Measurements from ENCODE around the gene FOXN3.

FOXN3 gene

DNA sequence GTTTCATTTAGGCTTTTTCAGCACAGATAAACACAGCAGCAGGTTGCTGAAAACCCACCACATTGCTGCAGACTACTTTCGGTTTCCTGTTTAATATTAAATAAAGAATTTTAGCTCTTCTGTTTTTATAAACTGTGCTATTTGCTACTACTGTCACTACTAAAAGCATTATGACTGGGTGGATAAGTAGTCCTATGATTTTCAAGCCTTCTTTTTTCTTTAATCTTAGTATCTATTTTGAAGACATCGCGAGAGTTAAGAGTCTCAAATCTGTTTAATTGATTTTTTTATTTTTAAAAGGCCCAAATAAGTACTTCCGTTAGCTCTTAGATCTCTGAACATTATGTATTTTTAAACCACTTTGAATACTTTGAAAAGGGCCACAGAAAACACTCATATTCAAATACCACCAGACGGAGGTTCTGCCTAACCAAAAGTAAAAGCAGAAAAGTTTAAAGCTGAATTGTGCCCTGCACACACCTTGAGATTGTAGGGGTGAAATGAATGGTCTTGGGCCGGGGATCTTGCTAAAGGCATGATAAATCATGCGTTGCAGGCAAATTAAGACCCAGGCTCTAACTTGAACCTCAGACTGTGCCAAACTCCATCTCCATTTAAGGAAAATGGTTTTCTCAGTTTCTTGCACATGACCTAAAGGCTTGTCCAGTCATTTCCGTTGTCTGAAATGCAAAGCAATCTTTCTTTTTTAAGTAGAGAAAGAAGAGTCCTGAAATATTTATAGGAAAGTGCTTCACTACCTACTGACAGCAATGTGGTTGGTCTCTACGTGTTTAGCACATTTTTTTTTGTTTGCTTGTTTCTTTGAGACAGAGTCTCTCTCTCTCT lies 13.6 kb upstream of the FOXN3 start:
- no peak for DNase-seq

DNA sequence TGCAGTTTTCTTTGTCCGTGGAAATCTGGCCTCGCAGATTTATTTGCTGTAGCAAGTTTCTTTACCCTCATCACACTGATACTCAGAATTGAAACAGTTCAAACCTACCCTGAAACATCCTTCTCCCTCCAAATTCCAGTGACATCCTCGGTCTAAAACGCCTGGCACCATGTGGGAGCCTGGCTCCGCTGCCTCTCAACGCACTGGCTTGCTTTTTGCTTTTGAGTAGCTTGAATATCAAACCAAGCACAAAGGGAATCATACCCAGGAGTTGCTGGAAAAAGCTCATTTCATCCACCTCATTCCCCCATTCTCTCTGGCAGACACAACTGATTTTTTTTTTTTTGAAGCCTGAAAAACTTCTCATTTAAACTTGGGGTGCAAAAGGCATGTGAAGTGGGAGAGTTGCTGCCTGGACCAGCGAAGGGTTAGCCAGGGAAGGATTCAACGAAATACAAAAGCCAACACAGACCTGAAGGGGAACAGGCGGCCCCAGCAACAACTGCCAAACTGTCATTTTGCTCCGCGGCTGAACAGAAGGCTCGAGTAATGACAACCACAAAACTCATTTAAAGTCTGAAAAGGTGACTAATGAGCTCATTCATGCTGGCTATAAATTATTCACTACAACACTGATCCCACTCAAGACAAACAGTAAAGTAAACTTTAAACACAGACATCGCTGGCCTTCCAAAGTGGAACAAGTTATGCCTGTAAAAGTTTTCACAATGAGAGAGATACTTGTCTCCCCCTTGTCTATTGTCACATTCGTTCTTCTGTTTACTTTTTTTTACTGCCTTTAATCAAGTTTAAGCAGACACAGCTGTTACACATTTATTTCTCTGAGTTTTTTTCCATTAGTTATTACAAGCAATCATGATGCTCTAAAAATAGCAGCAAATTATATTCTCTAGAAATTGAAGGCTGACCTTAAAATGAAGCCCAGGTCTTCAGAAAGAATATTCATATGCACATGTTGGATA lies 12.5 kb upstream of the FOXN3 start:
- peak; percentile 96 for DNase-seq

DNA sequence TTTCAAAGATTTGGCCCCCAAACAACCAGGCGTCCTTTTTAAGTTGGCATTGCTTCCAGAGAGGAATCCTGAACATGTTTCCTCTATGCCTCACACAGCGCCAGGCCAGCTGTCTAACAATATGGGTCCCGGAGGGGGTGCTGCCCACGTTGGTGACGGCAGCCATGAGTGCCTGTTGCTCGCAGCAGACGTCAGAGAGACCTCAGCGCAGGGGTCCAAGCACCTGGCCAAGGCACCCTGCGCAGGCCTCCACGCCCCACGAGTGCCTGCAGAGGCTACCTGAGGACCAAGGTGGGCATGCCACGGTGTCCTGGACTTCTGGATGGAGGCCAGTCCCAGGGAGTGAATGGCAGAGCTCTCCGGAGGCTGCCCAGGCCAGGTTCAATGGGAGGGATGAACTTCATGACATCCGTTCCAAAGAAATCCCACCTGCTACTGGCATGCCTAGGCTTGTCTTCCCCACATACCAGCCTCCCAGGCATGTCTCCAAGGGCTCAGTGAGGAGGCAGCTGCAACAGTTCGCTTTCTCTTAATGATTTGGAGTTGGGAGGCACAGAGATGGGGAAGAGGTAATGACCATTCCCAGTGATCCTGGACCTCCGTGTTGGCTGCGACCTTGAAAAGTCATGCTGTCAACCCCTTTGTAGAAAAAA lies 11.6 kb upstream of the FOXN3 start:
- DNase-seq = peak; percentile 97

DNA sequence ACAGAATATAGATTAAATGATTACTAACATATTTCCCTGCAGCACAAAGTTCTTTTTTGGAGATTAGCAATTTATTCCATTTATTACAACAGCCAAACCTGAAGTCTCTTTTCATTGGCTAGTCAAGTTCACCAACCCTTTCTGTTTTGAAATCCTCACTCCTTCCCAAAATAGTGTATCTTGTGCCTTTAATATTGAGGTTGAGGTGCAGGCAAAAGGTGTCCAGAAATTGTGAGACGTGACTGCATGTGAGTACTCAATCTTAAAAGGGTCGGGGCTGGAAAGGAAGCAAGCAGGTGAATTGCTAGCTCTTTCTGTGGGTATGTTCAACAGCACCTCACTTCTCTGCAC lies 11.1 kb upstream of the FOXN3 start:
- DNase-seq = no peak

DNA sequence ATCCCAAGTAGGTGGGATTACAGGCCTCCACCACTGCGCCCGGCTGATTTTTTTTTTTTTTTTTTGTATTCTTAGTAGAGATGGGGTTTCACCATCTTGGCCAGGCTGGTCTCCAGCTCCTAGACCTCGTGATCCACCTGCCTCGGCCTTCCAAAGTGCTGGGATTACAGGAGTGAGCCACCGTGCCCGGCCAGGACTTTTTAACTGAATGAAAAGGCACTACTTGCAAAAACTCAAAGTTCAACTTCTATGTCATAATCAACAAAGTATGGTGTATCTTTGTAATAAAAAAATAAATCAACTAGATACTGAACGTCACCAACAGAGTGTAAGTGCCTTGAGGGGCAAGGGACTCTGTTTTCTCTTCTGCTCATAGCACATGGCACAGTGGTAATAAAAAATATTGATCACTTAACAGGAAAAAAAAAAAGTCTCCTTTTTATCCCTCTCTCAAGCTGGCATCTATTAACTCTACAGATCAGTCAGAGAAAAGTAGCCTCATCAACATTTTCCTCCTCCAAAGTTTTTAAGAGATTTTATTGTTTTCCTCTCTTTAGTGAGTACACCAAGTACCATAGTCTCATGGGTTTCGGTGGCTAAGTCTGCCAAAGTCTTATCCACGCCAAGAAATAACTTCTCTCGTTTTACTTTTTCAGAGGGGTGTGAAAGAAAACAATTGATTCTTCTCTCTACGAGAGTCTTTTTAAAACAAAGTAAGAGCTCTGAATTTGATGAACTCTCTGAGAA lies 10.6 kb upstream of the FOXN3 start:
- DNase-seq = no peak

DNA sequence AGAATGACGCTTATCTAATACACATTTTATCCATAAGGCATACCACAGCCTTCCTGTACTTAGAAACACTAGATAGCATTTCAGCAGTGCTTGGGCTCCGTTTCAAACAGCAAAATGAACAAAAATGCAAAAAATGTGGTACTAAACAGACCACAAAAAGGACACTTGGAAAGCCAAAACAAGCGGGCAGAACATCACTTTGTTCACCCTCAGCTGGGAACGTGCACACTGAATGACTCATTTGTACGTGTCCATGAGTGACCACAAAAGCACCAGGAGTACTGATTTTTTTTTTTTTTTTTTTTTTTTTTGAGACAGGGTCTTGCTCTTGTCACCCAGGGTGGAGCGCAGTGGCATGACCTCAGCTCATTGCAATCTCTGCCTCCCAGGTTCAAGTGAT lies 8.9 kb upstream of the FOXN3 start:
- DNase-seq = no peak

DNA sequence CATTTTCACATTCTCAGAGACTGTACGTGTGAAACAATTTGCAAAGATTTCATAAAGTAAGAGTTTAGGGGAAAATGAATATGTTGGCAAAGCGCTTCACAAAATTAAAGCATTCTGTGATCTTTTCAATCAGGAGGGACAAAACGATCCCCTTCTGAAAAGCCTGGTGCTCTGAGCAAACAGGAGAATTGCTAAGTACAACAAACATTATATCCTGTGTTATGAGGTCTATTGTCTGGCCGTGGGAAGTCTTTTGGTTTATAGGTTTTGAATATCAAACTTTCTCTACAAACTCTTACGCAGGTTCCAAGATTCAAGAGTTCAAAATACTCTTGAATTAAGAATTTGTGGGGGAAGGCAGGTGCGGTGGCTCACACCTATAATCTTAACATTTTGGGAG lies 7.2 kb upstream of the FOXN3 start:
- DNase-seq = no peak

DNA sequence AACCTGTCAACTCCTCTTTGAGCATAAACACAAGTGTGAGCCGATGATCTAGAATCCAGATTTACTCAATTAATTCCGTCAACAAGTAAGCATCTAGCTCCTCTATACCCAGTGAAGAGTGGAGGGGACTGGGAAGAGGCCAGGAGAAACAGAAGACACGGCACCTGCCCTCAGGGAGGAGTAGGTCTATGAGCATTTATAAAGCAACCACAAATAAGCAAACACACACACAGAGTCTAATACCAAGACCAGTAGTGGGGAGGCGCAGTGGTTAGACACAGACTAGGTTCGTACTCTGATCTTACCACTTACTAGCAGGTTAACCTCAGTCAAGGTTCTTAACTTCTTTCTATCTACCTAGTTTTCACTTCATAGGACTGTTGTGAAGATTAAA lies 5.9 kb upstream of the FOXN3 start:
- no peak for DNase-seq

DNA sequence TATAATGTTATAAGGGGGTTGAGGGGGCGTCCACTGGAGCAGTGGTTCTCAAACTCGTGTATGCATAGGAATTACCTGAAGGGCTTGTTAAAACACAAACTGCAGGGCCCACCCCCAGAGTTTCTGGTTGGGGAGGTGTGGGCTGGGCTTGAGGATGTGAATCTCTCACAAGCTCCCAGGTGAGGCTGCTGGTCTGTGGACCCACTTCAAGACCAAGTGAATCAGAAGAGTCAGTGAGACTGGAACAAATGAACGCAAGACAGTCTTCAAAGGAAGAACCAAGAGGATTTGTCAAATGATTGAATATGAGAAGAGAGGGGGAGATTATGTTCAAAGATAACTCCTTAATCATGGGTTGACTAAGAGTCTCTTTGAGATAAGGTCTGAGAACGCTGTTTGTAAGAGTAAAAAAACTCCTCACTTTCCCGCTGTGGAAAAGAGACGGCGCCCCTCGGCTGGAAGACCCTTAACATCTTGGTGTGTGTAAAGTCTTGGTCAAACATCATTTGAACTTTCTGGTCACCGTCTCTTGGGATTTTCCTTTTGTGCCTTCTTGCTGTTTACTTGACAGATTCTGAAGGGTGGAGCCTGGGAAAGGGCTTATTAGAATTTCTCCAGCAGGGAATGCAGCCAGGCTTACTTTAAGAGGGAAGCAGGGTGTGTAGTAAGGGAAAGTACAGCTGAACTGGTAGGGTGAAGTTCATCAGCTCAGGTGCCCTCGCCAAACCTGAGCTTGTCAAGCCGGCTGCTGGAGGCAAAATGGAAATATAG lies 5.3 kb upstream of the FOXN3 start:
- no peak for DNase-seq

DNA sequence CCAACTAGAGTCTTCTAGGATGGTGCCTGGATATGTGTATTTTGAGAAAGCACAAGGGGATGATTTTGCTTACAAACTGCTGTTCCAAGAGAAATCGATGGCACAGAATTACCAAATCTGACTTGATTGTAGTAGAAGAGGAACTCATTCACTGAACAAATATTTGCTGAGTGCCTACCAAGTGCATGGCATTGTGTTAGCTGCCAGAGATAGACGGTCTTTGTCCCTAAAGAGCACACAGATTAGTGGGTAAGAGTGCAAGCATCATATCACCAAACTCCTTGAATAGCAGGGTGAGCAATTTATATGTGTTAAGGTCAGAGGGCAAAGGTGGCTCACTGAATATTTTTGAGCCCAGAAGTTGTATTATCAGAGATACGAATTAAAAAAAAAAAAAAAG lies 3.5 kb upstream of the FOXN3 start:
- peak; percentile 60 for DNase-seq

DNA sequence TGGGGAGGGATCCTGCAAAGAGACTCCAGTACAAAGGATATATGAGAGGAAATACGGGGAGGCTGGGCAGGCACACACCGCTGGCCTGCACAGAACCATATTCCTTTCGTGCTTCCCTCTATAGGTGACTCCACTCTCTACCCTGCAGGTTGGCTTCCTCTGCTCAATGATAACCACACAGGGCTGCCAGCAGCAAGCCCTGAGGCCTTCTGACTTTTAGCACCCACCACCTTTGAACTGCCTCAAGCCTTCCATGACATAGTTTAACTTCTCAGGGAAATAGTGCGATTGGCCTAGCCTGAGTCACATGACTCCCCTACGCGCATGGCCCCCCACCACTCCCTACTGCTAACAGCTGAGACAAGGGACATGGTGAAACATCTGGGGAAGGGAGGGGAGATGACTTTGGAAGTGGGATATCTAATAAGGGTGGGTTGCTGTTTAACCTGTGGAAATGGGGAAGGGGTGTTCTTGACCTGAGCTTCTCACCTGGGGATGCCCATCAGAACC lies 3.0 kb upstream of the FOXN3 start:
- DNase-seq = no peak

DNA sequence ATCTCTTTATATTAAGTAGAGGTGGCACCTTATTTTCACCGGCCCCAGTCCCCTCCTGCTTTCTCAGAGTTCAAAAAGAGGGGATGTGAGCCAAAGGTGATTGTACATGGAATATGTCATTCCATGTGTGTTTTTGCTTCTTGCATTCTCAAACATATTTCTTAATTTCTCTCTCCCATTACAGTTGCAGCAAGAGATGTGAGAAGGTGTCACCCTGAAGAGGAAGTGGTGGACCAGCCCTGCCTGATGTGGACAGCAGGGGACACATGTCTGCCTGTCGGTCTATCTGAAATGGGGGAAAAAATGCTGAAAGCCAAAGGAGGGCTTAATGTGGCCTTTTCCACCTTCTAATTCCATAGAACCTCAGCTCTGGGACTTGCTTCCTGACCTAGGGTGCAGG lies 1.9 kb upstream of the FOXN3 start:
- DNase-seq = no peak

DNA sequence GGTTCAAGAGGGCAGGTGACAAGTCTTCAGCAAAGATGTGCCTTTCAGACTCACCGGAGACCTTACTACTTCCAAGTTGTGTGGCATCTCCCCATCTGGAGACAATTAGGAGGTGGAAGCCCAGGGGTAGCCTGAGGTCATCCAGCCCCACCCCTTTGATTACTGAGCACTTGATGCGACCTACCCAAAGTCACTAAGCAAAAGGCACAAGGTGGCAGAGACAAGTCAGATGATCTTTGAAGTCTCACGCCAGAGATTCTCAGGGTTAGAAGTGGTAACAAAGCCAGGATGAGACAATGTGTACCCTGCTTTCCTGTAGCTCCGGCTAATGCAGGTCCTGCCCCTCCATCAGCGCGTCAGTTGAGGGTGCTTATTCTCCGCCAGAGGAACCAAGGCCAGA lies 1.4 kb upstream of the FOXN3 start:
- DNase-seq = no peak

DNA sequence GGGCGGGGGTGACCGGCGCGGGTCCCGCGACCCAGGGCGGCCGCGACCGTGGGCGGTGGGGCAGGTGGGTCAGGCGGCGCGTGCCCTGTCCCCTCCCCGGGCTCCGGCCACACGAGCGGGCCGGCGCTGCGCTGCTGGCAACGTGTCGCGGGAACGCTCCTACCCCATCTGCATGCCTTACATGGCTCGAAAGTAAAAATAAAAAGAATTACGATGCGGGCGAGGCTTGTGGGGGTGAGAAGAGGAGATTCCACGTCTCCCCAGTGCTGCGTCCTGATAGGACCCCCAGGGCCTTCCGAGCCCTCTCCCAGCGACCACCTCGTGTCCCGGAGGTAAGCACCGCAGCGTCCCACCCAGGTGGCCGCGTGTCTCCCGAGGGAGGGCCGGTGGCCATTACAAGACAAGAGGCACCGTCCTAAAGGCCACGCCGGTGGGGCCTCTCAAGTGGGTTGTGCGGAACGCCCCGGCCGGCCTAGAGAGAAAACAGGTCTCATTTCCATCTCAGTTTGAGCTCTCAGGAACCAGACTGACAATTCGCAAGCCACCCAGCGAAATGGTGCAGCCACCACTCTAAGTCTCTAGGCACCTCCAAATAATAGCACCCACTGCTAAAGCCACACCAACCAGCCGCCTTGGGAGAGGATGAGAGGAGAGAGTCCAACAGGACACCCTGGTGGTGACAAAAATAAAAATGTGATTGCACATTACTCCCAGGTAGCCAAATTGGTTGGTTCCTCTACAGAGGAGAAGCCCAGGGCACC lies 612 bp upstream of the FOXN3 start:
- peak; percentile 64 for DNase-seq

DNA sequence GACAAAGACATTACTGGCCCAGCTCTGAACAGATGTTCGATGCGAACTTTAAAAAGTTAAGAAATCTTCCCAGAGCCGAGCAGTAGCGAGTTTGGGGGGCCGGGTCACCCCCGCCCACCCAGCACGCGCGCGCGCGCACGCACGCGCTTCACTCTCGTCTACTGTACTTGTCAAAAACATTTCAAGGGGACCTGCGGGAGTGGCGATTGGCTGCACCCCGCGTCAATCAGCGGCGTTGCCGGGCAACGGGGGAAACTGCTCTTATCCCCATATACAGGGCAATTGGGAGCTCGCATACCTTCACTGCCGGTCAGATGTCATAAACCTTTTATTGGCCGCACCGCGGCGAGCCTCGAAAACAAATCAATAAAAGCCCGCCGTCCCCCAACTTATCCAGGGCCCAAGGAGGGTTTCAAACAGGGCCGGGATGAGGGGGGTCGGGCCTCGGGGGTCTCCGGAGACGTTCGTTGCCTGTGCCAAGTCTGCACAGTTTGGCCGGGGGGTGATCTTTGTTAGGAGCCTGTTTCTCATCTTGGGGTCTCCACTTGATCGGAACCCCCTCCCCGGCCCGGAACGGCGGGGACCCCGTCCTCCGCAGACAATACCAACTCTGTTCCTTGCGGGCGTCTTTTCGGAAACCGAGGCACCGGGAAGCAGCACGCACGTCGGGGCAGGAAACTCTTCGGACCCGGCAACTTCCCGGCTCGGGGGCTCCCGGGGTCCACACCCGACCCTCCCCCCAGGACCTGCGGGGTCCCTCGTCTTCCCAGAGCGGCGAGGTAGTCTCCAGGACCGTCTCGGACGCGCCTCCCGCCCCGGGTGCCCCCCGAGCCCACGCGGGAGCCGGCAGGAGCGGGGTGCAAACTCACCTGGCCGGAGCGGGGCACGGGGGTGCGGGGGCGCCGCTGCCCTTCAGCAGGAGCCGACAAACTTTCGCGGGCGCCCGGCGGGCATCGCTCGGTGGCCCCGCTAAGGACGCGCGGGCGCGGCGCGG lies 734 bp downstream of the FOXN3 start:
- peak; percentile 87 for DNase-seq

DNA sequence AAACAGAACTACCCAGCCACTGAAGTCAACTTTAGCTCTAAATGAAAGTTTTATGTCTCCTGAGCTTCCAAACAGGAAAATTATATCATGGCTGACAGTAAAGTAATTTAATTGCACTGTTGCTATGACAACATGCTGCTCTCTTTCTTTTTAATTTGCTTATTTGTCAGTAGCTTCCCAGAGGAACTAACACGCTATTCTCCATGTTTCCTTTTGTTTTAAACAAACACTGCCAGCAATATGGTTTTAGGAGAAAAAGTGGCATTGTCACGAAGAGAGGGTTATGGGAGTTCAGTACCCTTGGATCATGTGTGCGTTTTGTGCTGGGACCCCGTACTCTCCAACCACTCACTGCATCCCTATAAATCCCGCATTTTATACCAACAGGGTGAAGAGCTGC lies 1.9 kb downstream of the FOXN3 start:
- no peak for DNase-seq

DNA sequence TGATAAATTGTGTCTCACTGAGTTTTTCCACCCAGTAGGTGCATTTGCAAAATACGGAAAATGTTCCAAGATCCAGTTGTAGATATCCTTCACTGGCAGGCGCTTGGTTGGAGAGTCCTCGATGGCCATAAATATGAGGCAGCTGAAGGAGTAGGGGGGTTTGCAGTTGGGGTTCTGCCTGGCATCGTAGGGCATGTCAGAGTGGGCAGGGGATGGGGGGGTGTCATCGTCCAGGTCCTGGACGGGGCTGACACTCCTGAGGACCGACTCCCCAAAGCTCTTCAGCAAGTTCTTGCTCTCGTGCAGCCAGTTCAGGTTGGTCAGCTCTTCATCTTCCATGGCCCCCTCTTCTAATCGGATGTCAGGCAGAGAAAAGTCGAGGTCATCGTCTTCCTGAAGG lies 5.1 kb downstream of the FOXN3 start:
- DNase-seq = no peak

DNA sequence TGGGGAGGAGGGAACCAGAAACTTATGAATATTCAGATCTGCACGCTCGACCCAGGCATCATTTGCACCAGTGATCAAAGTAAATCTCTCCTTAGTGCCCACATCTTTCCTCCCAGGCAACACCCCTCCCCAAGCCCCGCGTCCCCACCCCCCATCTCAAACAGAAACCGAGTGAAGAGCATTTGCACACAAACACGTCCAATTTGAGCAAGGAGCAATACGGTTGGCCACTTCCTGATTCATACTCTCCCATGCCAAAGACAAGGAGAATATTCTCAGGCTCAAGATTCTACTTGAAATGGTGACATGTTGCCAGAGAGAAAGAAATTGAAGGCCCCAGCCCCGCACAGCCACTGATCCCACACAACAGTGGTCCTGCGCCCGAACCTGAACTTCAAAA lies 7.1 kb downstream of the FOXN3 start:
- DNase-seq = no peak

DNA sequence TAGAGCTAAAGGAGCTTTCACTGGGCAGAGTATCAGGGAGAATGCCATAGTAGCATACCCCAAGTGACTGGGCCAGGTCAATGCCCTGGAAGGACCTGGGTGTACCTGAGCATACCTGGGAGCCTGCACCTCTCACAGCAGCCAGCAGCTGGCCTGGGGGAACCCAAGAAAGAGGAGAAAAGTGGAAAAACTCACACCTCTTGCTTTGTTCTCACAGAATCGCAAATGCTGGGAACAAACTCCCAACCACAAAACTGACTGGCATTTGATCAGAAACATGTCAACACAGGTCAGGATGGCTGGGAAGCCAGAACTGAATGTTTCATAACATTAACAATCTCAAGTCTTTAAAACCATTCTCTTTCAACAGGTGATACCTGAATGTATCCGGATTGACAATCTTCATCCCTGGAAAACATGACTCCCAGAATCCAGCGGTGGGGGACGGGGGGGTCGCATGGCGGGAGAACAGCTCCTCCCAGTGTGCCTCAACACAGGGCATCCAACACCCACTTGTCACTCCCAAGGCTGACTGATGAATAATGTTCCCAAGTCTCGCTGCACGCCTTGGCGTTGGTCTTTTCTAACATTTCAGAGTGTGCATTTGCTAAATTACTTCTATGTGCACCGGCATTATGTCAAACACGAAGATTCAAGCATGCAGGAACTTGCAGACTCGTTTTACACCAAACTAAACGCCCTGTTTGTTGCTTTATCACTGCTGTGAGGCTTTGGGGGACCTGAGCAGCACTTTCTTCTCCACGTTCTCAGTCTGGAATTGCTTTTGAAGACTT lies 7.9 kb downstream of the FOXN3 start:
- no peak for DNase-seq
